ENCODE results near the gene ZXDC. TPM values are rescaled to one million over a fixed set of nuclear protein-coding genes. Genes with fewer than 3 reads are reported as not detected.

The ZXDC gene
- total RNA-seq, 4 donors from 2014 or later: 54.0 to 77.4 (median 68.0) TPM

DNA sequence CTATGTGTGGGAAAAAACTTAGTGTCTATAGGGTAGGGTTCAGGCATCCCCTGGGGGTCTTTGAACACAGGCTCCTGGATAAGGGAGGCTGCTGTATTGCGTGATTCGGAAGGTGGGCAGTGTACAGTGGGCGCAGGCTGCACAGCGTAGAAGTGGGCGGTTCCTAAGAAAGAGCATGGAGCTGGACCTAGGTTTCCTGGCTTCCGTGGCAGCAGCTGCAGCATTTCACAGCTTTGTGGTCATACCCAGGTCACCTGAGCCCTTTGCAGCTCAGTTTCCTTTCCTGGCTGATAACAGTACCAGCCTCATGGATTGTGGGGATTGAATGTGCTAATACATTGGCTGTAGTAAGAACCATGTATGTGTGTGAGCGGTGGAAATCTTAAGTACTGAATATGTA lies 58.7 kb downstream of the ZXDC start:
- Histone ChIP-seq H3K36me3 (no peaks in the 10 kb centered on the region), H3K9me3 (no peaks in the 10 kb centered on the region), H3K4me1 (no peaks in the 10 kb centered on the region), H3K27me3 (peaks cover 0 to 55% of the 10 kb centered on the region in 2 donors), H3K27ac (no peak overlapping the region), H3K4me3 (no peak overlapping the region)
- 75 to 81% methylated on average over 7 of the region's 7 CpGs for WGBS, 2 donors
- no peak for DNase-seq (ENCODE audit: low spot score in 2 of 2)
- TF ChIP-seq POLR2A (IDR thresholded peaks at IDR 0.05) (no peak), CTCF (IDR thresholded peaks at IDR 0.05) (no peak), EP300 (IDR thresholded peaks at IDR 0.05) (no peak)

GRCh38 chr3:126415661-126416591 lies 59.8 kb downstream of the ZXDC start:
- no peaks in the 10 kb centered on the region for H3K4me1 ChIP-seq
- no peaks in the 10 kb centered on the region for H3K9me3 ChIP-seq
- peaks cover 0 to 55% of the 10 kb centered on the region in 2 donors for H3K27me3 ChIP-seq
- DNase-seq (ENCODE audit: low spot score in 2 of 2): no peak
- no peak overlapping the region for H3K27ac ChIP-seq
- 56 to 64% methylated on average over 20 to 61 of the region's 61 CpGs for WGBS, 2 donors
- no peak overlapping the region for H3K4me3 ChIP-seq
- TF ChIP-seq POLR2A (IDR thresholded peaks at IDR 0.05) (no peak), EP300 (IDR thresholded peaks at IDR 0.05) (no peak)
- H3K36me3 ChIP-seq: no peaks in the 10 kb centered on the region

GRCh38 chr3:126414961-126415660 lies 60.6 kb downstream of the ZXDC start:
- Histone ChIP-seq H3K27ac (no peak overlapping the region), H3K4me3 (no peak overlapping the region), H3K9me3 (no peaks in the 10 kb centered on the region), H3K27me3 (peaks cover 0 to 55% of the 10 kb centered on the region in 2 donors), H3K4me1 (no peaks in the 10 kb centered on the region), H3K36me3 (no peaks in the 10 kb centered on the region)
- 84 to 90% methylated on average over 12 of the region's 12 CpGs for WGBS, 2 donors
- DNase-seq (ENCODE audit: low spot score in 2 of 2): no peak
- TF ChIP-seq POLR2A (IDR thresholded peaks at IDR 0.05) (no peak), EP300 (IDR thresholded peaks at IDR 0.05) (no peak), CTCF (IDR thresholded peaks at IDR 0.05) (no peak)

GRCh38 chr3:126414406-126414805 lies 61.3 kb downstream of the ZXDC start:
- no peak for DNase-seq (ENCODE audit: low spot score in 2 of 2)
- Histone ChIP-seq H3K9me3 (no peaks in the 10 kb centered on the region), H3K4me1 (no peaks in the 10 kb centered on the region), H3K4me3 (no peak overlapping the region), H3K27ac (no peak overlapping the region), H3K36me3 (no peaks in the 10 kb centered on the region), H3K27me3 (peaks cover 0 to 60% of the 10 kb centered on the region in 2 donors)
- TF ChIP-seq CTCF (IDR thresholded peaks at IDR 0.05): no peak
- TF ChIP-seq POLR2A (IDR thresholded peaks at IDR 0.05): no peak
- TF ChIP-seq EP300 (IDR thresholded peaks at IDR 0.05): no peak
- 80 to 91% methylated on average over 11 of the region's 11 CpGs for WGBS, 2 donors

DNA sequence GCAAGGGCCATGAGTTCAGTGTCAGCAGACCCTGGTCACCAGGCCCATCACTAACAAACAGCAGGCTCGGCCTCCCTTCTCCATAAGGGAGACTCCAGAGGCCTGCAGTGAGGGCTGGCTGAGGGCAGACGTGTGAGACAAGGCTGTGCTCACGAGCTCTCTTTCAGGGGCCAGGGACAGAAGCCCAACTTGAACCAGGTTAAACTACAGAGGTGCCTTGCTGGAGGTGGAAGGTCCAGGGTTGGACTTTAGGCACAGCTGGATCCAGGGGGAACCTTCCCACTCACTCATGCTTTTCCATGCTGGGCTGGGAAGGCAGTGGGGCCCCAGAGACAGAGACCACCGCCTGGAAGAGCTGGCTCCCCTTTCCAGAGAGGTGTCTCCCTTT lies 62.0 kb downstream of the ZXDC start:
- WGBS, 2 donors: 71 to 78% methylated on average over 4 of the region's 4 CpGs
- peaks cover 0 to 60% of the 10 kb centered on the region in 2 donors for H3K27me3 ChIP-seq

More for the DNA sequence above, 62.0 kb downstream of the ZXDC start:
- DNase-seq (ENCODE audit: low spot score in 2 of 2): peak in 1 of 2 donors; percentile 1
- H3K4me1 ChIP-seq: no peaks in the 10 kb centered on the region
- TF ChIP-seq EP300 (IDR thresholded peaks at IDR 0.05) (no peak), POLR2A (IDR thresholded peaks at IDR 0.05) (no peak), CTCF (IDR thresholded peaks at IDR 0.05) (no peak)
- no peaks in the 10 kb centered on the region for H3K9me3 ChIP-seq
- H3K27ac ChIP-seq: no peak overlapping the region
- H3K4me3 ChIP-seq: no peak overlapping the region
- no peaks in the 10 kb centered on the region for H3K36me3 ChIP-seq

All from tibial nerve (tissue), 4 donors.